Smooth muscle cell (in vitro differentiated cells): Measurements from ENCODE around the gene PPAN. TPM values are rescaled to one million over a fixed set of nuclear protein-coding genes. Genes with fewer than 3 reads are reported as not detected.
A peak's percentile ranks its signal among the peaks of the same experiment; 100 is the strongest.

ENCODE experiments used
- DNase-seq: peaks from one replicate; lab custom pipeline; 2025; ENCODE audit not compliant: unreplicated experiment; lab: John Stamatoyannopoulos, UW
- H2AFZ ChIP-seq: fragments of 200-600 bp; sonication (generic); 2 replicates; pipeline ENCODE4 v1.6.0; 2016; ENCODE audit warnings: antibody characterized with exemption, low read depth, mild to moderate bottlenecking
- H3F3A ChIP-seq: fragments of 200-600 bp; sonication (generic); 2 replicates; pipeline ENCODE4 v1.6.0; 2017; ENCODE audit warnings: antibody characterized with exemption, low read depth
- H3K27ac ChIP-seq: fragments of 200-600 bp; sonication (generic); 2 replicates; pipeline ENCODE4 v1.5.1; 2016; ENCODE audit warnings: low read depth, mild to moderate bottlenecking
- H3K27me3 ChIP-seq: fragments of 200-600 bp; sonication (generic); 2 replicates; pipeline ENCODE4 v1.6.1; 2016; ENCODE audit warnings: low read depth, mild to moderate bottlenecking
- H3K36me3 ChIP-seq: fragments of 200-600 bp; sonication (generic); 2 replicates; pipeline ENCODE4 v1.5.1; 2016; ENCODE audit warnings: low read depth
- H3K4me1 ChIP-seq: fragments of 200-600 bp; sonication (generic); 2 replicates; pipeline ENCODE4 v1.5.1; 2016; ENCODE audit warnings: low read depth
- H3K4me2 ChIP-seq: fragments of 200-600 bp; sonication (generic); 2 replicates; pipeline ENCODE4 v1.6.0; 2016; ENCODE audit warnings: mild to moderate bottlenecking
- H3K4me3 ChIP-seq: fragments of 200-600 bp; sonication (generic); 2 replicates; pipeline ENCODE4 v1.5.1; 2016; ENCODE audit warnings: mild to moderate bottlenecking
- H3K79me2 ChIP-seq: fragments of 200-600 bp; sonication (generic); 2 replicates; pipeline ENCODE4 v1.6.0; 2016; ENCODE audit warnings: low read depth, mild to moderate bottlenecking
- H3K9ac ChIP-seq: fragments of 200-600 bp; sonication (generic); 2 replicates; pipeline ENCODE4 v1.6.0; 2016; ENCODE audit warnings: low read depth
- H3K9me3 ChIP-seq: fragments of 200-600 bp; sonication (generic); replicated peaks from 2 replicates; pipeline ENCODE4 v1.5.1; 2016; ENCODE audit warnings: low read depth
- H4K20me1 ChIP-seq: fragments of 200-600 bp; sonication (generic); 2 replicates; pipeline ENCODE4 v1.6.0; 2016; ENCODE audit warnings: low read depth
- CTCF ChIP-seq: fragments of 200-600 bp; sonication (generic); IDR thresholded peaks from 2 replicates; pipeline ENCODE4 v1.5.1; 2017; ENCODE audit warnings: borderline replicate concordance, mild to moderate bottlenecking, antibody characterized with exemption; ENCODE audit not compliant: insufficient read depth, poor library complexity, severe bottlenecking
- WGBS: methylation state at CpG from one replicate; pipeline ENCODE4 v1.1.7; 2016; ENCODE audit warnings: low lambda C conversion rate; 5-methylcytosine and 5-hydroxymethylcytosine counted together
- polyA plus RNA-seq: library from polyadenylated mRNA; unstranded; fragments of >200 nt; fragmentation: Nextera tagmentation; extraction: Ambion mirVana; gene quantifications from 2 replicates; pipeline ENCODE4 v1.2.1, GENCODE V29; 2016
- total RNA-seq: library from RNA; depleted of rRNA; stranded (reverse); fragments of >200 nt; gene quantifications from 2 replicates; pipeline ENCODE4 v1.2.3, GENCODE V29; 2014

Gene PPAN
- total and polyA plus RNA-seq, 2 experiments from 2014 or later, result 11.1 to 22.6 TPM

DNA sequence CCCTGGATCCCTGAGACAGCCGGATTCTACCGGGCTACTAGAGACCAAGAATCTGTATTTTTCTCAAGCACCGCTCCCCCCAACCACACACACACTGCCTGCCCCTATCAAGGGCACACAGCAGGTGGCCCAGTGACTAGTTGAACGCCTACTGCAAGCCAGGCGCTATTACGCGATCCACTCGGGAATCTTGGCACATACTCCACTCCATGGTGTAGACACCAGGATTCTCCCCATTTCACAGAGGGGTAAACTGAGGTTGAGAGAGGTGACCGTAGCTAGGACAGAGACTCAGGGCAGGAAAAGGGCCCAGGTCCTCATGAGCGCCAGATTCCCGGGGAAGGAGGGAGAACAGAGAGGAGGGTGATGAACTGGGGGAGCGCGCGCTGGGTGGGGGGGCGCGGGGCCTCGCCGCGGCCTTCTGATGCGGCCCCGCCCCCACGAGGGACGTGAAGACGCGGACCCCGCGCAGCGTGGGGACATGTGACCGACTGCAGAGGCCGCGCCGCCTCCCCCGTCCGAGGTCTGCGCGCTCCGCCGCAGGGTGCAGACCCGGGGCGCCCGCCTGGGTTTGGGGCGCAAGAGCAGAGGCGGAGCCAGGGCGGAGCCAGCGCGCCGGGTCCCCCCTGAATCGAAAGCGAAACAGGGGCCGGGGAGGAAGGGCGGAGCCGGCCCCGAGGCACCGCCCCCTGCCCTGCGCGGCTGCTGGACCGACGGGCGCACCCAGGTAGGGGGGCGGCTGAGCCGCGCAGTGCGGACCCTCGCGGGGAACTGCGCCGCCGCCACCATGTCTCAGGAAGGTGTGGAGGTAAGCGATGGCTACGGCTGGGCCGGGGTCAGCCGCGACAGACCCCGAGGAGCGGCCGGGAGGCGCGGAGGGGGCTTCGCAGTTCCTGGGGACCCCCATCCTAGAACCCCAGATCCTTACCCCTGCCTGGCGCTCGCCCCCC is 20.2 kb upstream of the PPAN start, which contains the start of gene SHFL:
Gene SHFL, plus strand, starts transcription at position 677 of the 950 bp plus-strand sequence. Its CDS starts 111 bp downstream, at position 788.
- DNase-seq, result peak; percentile 9
- no peak for TF ChIP-seq CTCF
- peak within 1 kb of the TSS; percentile 78 for H2AFZ ChIP-seq

DNA sequence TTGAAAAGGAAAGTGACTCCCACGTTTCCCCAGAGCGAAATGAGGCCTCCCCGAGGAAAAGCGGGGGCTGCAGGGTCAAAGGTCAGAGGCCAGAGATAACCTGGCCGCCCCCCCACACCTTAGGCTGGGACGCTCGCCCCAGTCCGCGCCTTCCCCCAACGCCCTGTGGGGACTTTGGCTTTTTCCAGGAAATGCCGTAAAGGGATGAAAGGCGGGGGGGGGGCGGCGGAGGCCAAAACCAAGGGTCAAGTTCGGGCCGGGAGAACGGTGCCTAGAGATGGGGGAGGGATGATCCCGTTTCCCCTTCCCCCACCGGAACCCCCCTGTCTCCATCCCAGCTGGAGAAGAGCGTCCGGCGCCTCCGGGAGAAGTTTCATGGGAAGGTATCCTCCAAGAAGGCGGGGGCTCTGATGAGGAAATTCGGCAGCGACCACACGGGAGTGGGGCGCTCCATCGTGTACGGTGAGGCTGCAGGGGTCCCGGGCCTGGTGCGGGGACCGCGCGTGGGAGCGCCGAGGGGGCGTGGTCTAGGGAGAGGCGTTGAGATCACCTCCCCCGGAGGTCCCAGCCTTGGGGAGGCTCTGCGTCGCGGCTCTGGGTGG is 19.5 kb upstream of the PPAN start:
- H3K4me3 ChIP-seq, result peak overlapping the region; percentile 82
- H3K36me3 ChIP-seq, result no peaks in the 10 kb centered on the region
- no peak for TF ChIP-seq CTCF
- H3K27ac ChIP-seq, result no peak overlapping the region
- no peaks in the 10 kb centered on the region for H3K9me3 ChIP-seq
- H3K4me1 ChIP-seq, result no peaks in the 10 kb centered on the region
- H3K27me3 ChIP-seq, result peaks cover 5% of the 10 kb centered on the region
- no peaks in the 10 kb centered on the region for H3K79me2 ChIP-seq
- 6% methylated on average over 33 of the region's 43 CpGs for WGBS
- no peaks in the 10 kb centered on the region for H3F3A ChIP-seq
- no peak for DNase-seq
- H2AFZ ChIP-seq, result peak overlapping the region; percentile 78
- peak overlapping the region; percentile 93 for H3K4me2 ChIP-seq
- peak overlapping the region; percentile 50 for H3K9ac ChIP-seq
- no peaks in the 10 kb centered on the region for H4K20me1 ChIP-seq

More for the DNA sequence above, 20.2 kb upstream of the PPAN start, which contains the start of gene SHFL:
- H3K4me3 ChIP-seq, result peak within 1 kb of the TSS; percentile 82
- H3K79me2 ChIP-seq, result no peaks in the 10 kb centered on the region
- WGBS, result 12% methylated on average over 44 of the region's 81 CpGs
- H3F3A ChIP-seq, result no peaks in the 10 kb centered on the region
- peak within 1 kb of the TSS; percentile 93 for H3K4me2 ChIP-seq
- H4K20me1 ChIP-seq, result no peaks in the 10 kb centered on the region
- no peaks in the 10 kb centered on the region for H3K9me3 ChIP-seq
- H3K4me1 ChIP-seq, result no peaks in the 10 kb centered on the region
- H3K27me3 ChIP-seq, result peaks cover 5% of the 10 kb centered on the region
- no peak within 1 kb of the TSS for H3K27ac ChIP-seq
- peak within 1 kb of the TSS; percentile 50 for H3K9ac ChIP-seq
- H3K36me3 ChIP-seq, result no peaks in the 10 kb centered on the region

DNA sequence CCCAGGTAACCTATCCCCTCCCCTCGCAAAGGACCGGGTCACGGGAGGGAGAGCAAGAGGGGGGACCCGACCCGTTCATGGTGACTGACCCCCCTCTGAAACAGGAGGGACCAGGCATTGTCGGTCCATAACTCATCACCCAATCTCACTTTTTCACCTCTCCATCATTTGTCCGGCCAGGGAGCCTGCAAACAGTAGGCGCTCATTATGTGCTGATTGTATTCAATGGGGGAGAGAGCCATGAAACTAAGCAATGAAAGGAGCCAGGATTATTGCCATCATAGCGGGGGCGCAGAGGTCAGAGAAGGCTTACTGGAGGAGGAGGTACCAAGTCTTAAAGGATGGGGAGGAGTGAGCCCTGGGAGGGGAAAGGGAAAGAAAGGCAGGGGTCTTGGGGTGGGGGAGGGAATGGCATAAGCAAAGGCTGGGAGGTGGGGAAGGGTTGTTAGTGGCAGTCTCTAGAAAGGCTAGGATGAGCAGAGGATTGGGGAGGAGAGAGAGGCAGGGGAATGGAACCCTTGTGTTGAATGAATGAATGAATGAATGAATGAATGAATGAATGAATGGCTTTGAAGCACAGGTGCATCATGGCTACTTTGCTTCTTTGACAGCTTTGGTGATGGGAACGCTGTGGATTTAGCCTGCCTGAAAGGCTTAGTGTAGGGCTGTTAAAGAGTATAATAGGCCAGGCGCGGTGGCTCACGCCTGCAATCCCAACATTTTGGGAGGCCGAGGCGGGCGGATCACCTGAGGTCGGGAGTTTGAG is 18.7 kb upstream of the PPAN start:
- Histone ChIP-seq H3K9me3 (no peaks in the 10 kb centered on the region), H3K4me2 (peak overlapping the region; percentile 93), H3F3A (no peaks in the 10 kb centered on the region), H3K9ac (no peak overlapping the region), H3K27ac (no peak overlapping the region), H3K27me3 (peaks cover 5% of the 10 kb centered on the region), H3K79me2 (no peaks in the 10 kb centered on the region), H4K20me1 (no peaks in the 10 kb centered on the region), H3K36me3 (no peaks in the 10 kb centered on the region), H3K4me1 (no peaks in the 10 kb centered on the region), H2AFZ (no peak overlapping the region), H3K4me3 (peak overlapping the region; percentile 82)
- no peak for TF ChIP-seq CTCF
- WGBS, result 88% methylated on average over 18 of the region's 18 CpGs
- no peak for DNase-seq
